Trophoblast cell (in vitro differentiated cells and primary cell): ENCODE results near the gene SP9.
A peak's percentile ranks its signal among the peaks of the same experiment; 100 is the strongest.

Source experiments
- DNase-seq, 2 donors: peaks; one replicate each; pipeline ENCODE4 v3.0.0-alpha.2; 2016
- H2AFZ ChIP-seq: 2 replicates; pipeline ENCODE4 v1.6.1; 2013; ENCODE audit warnings: low read length, moderate library complexity, mild to moderate bottlenecking; ENCODE audit not compliant: insufficient read depth, poor library complexity
- H2AK5ac ChIP-seq: 2 replicates; pipeline ENCODE4 v1.6.1; 2013; ENCODE audit warnings: mild to moderate bottlenecking, low read length
- H2BK120ac ChIP-seq: 2 replicates; pipeline ENCODE4 v1.6.1; 2013; ENCODE audit warnings: low read length, mild to moderate bottlenecking, moderate library complexity; ENCODE audit not compliant: insufficient read depth, poor library complexity
- H2BK12ac ChIP-seq: 2 replicates; pipeline ENCODE4 v1.6.1; 2013; ENCODE audit warnings: mild to moderate bottlenecking, low read length, moderate library complexity
- H2BK5ac ChIP-seq: 2 replicates; pipeline ENCODE4 v1.6.1; 2013; ENCODE audit warnings: low read length, low read depth, moderate library complexity, mild to moderate bottlenecking; ENCODE audit not compliant: poor library complexity
- H3K14ac ChIP-seq: 2 replicates; pipeline ENCODE4 v1.6.1; 2013; ENCODE audit warnings: mild to moderate bottlenecking, low read length
- H3K18ac ChIP-seq: 2 replicates; pipeline ENCODE4 v1.6.1; 2013; ENCODE audit warnings: mild to moderate bottlenecking, low read length
- H3K23ac ChIP-seq: 2 replicates; pipeline ENCODE4 v1.6.1; 2013; ENCODE audit warnings: low read length
- H3K27ac ChIP-seq: 2 replicates; pipeline ENCODE4 v1.5.1; 2013; ENCODE audit warnings: low read depth, mild to moderate bottlenecking, inconsistent platforms, low read length, moderate library complexity
- H3K27me3 ChIP-seq: 2 replicates; pipeline ENCODE4 v1.6.1; 2013; ENCODE audit warnings: inconsistent platforms, mild to moderate bottlenecking, low read length, moderate library complexity; ENCODE audit not compliant: insufficient read depth
- H3K36me3 ChIP-seq, 2 experiments: 1 replicate in 1 of 2; 2 replicates in 1 of 2; pipeline ENCODE4 v1.6.1; 2013; ENCODE audit warnings: low read length in 2 of 2, mild to moderate bottlenecking in 2 of 2, moderate library complexity in 1 of 2; ENCODE audit not compliant: insufficient read depth in 2 of 2, control insufficient read depth in 1 of 2
- H3K4ac ChIP-seq: 2 replicates; pipeline ENCODE4 v1.6.1; 2013; ENCODE audit warnings: low read depth, mild to moderate bottlenecking, low read length, moderate library complexity
- H3K4me1 ChIP-seq, 2 experiments: 1 replicate in 1 of 2; 2 replicates in 1 of 2; pipeline ENCODE4 v1.6.1; 2013; ENCODE audit warnings: low read length in 2 of 2, mild to moderate bottlenecking in 2 of 2, moderate library complexity in 1 of 2; ENCODE audit not compliant: insufficient read depth in 2 of 2, control insufficient read depth in 1 of 2
- H3K4me2 ChIP-seq: 2 replicates; pipeline ENCODE4 v1.6.1; 2013; ENCODE audit warnings: inconsistent platforms, mild to moderate bottlenecking, low read length, moderate library complexity
- H3K4me3 ChIP-seq: 2 replicates; pipeline ENCODE4 v1.5.1; 2013; ENCODE audit warnings: mild to moderate bottlenecking, low read depth, low read length, inconsistent platforms
- H3K79me1 ChIP-seq: one replicate; pipeline ENCODE4 v1.6.1; 2013; ENCODE audit warnings: low read length
- H3K79me2 ChIP-seq: 2 replicates; pipeline ENCODE4 v1.6.1; 2013; ENCODE audit warnings: low read length, mild to moderate bottlenecking; ENCODE audit not compliant: control insufficient read depth, insufficient read depth, poor library complexity
- H3K9ac ChIP-seq: 2 replicates; pipeline ENCODE4 v1.6.1; 2013; ENCODE audit warnings: mild to moderate bottlenecking, low read length
- H3K9me3 ChIP-seq: 2 replicates; pipeline ENCODE4 v1.6.1; 2013; ENCODE audit warnings: low read depth, mild to moderate bottlenecking, control low read depth, inconsistent platforms, low read length; ENCODE audit not compliant: insufficient read depth
- H4K12ac ChIP-seq: 2 replicates; pipeline ENCODE4 v1.6.1; 2013; ENCODE audit warnings: low read depth, mild to moderate bottlenecking, low read length, moderate library complexity
- H4K8ac ChIP-seq: 2 replicates; pipeline ENCODE4 v1.6.1; 2013; ENCODE audit warnings: low read depth, mild to moderate bottlenecking, low read length, moderate library complexity
- H4K91ac ChIP-seq: one replicate; pipeline ENCODE4 v1.6.1; 2013; ENCODE audit warnings: low read depth, mild to moderate bottlenecking, low read length, moderate library complexity
- WGBS: extraction: QIAGEN DNeasy Blood & Tissue Kit; methylation state at CpG from one replicate; pipeline ENCODE4 v1.1.7; 2013; ENCODE audit warnings: missing lambda C conversion rate; ENCODE audit not compliant: insufficient read length, insufficient coverage; ENCODE audit errors: extremely low coverage; 5-methylcytosine and 5-hydroxymethylcytosine counted together

Gene SP9

DNA sequence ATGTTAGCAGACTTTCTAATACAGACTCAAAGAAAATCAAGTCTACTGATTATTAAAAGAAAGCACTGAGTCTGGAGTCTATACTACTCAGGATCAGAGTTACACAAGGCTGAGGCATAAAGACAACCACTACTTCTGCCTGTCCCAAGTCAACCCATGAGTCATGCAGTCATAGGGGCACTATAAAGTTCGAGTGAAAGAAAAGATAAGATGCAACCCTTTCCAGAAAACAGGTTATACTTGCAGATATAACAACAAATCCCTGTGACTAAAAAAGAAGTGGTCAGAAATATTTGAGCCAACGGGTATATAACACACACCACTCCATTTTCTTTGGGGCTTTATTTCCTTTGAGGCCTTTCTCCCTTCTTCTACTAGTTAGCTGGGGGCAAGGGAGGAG, 42.2 kb downstream of the SP9 start:
- H3K23ac ChIP-seq = no peak overlapping the region
- no peak overlapping the region for H2BK5ac ChIP-seq
- no peak overlapping the region for H4K8ac ChIP-seq
- H4K12ac ChIP-seq = no peak overlapping the region
- no peak overlapping the region for H2AK5ac ChIP-seq
- no CpG with 5 or more reads among the region's 2 CpGs for WGBS
- no peak overlapping the region for H3K9ac ChIP-seq
- no peak overlapping the region for H3K4me3 ChIP-seq
- H3K14ac ChIP-seq = no peak overlapping the region
- H2BK12ac ChIP-seq = no peak overlapping the region
- H3K4ac ChIP-seq = no peak overlapping the region
- H2BK120ac ChIP-seq = no peak overlapping the region
- peak; percentile 55 to 83 for DNase-seq
- no peak overlapping the region for H4K91ac ChIP-seq
- H3K79me1 ChIP-seq = no peaks in the 10 kb centered on the region
- no peak overlapping the region for H3K4me2 ChIP-seq
- H3K27me3 ChIP-seq = no peaks in the 10 kb centered on the region
- no peaks in the 10 kb centered on the region for H3K79me2 ChIP-seq
- no peaks in the 10 kb centered on the region for H3K9me3 ChIP-seq
- H3K36me3 ChIP-seq = peaks cover 19 to 24% of the 10 kb centered on the region in 2 experiments
- no peak overlapping the region for H3K18ac ChIP-seq
- no peaks in the 10 kb centered on the region for H3K4me1 ChIP-seq
- H2AFZ ChIP-seq = no peak overlapping the region
- H3K27ac ChIP-seq = no peak overlapping the region

DNA sequence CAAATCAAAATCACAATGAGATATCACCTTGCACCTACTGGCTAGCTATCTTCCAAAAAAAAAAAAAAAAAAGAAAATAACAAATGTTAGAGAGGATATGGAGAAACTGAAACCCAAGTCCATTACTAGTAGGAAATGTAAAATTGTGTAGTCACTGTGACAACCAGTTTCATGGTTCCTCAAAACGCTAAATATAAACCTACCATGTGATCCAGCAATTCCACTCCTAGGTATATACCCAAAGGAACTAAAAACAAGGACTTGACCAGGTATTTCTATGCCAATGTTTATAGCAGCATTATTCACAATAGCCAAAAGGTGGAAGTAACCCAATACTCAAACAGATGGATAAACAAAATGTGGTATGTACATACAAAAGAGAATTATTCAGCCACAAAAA, 49.0 kb downstream of the SP9 start:
- Histone ChIP-seq H3K79me1 (no peaks in the 10 kb centered on the region), H3K27me3 (no peaks in the 10 kb centered on the region), H2AK5ac (no peak overlapping the region), H3K36me3 (peaks cover 10 to 12% of the 10 kb centered on the region in 2 experiments), H4K12ac (no peak overlapping the region), H2BK12ac (no peak overlapping the region), H3K4ac (no peak overlapping the region), H3K9me3 (no peaks in the 10 kb centered on the region), H3K27ac (no peak overlapping the region), H3K18ac (no peak overlapping the region), H3K79me2 (no peaks in the 10 kb centered on the region), H3K23ac (no peak overlapping the region), H3K4me3 (no peak overlapping the region), H2BK120ac (no peak overlapping the region), H3K9ac (no peak overlapping the region), H3K4me2 (no peak overlapping the region), H3K14ac (no peak overlapping the region), H2AFZ (no peak overlapping the region), H4K8ac (no peak overlapping the region), H4K91ac (no peak overlapping the region), H2BK5ac (no peak overlapping the region), H3K4me1 (no peaks in the 10 kb centered on the region)
- no peak for DNase-seq
- no CpG with 5 or more reads among the region's 1 CpG for WGBS

DNA sequence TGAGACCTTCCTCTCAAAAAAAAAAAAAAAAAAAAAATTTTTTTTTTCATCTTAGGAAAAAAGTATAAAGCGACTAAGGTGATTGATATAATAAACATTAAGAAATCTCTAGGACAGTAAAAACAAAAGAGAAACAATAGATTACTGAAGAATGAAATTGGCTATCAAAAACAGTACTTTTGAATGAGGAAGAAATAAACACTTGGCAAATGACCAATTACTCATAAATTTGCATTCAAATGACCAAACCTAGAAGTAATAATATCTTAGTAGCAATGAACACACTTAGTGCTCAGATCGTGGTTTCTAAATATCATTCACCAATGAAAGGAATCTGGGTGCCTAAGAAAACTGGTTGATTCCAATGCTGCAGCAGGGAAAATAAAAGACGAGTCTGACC, 50.4 kb downstream of the SP9 start:
- Histone ChIP-seq H3K27me3 (no peaks in the 10 kb centered on the region), H3K36me3 (peaks cover 6 to 12% of the 10 kb centered on the region in 2 experiments), H4K12ac (no peak overlapping the region), H3K4me1 (no peaks in the 10 kb centered on the region), H2AFZ (no peak overlapping the region), H3K9me3 (no peaks in the 10 kb centered on the region), H2BK12ac (no peak overlapping the region), H3K23ac (no peak overlapping the region), H2AK5ac (no peak overlapping the region), H2BK120ac (no peak overlapping the region), H3K4me2 (no peak overlapping the region), H3K4me3 (no peak overlapping the region), H3K79me1 (no peaks in the 10 kb centered on the region), H3K18ac (no peak overlapping the region), H3K4ac (no peak overlapping the region), H2BK5ac (no peak overlapping the region), H3K27ac (no peak overlapping the region), H3K79me2 (no peaks in the 10 kb centered on the region), H4K91ac (no peak overlapping the region), H4K8ac (no peak overlapping the region), H3K14ac (no peak overlapping the region), H3K9ac (no peak overlapping the region)
- no CpG with 5 or more reads among the region's 3 CpGs for WGBS
- no peak for DNase-seq
